Kidney (tissue), 22 donors: ENCODE data around the gene ATG16L2. TPM values are rescaled to one million over a fixed set of nuclear protein-coding genes. Genes with fewer than 3 reads are reported as not detected.

Experiments used
- DNase-seq, 5 donors: peaks; one replicate each; pipeline ENCODE4 v3.0.0-alpha.2; 2013 to 2020
- FAIRE-seq: peaks from 2 replicates; lab custom pipeline; 2012; peaks lifted over from hg19 to GRCh38; lab: Jason Lieb, UNC
- H3K27ac ChIP-seq, 2 donors: one replicate each; pipeline ENCODE4 v1.7.0; 2013; ENCODE audit warnings: low read depth in 2 of 2, low read length in 2 of 2, inconsistent platforms in 1 of 2
- H3K27me3 ChIP-seq: one replicate; pipeline ENCODE4 v1.7.1; 2013; ENCODE audit warnings: low read length, inconsistent platforms; ENCODE audit not compliant: control insufficient read depth, insufficient read depth
- H3K36me3 ChIP-seq, 3 donors: one replicate each; pipeline versions ENCODE4 v1.7.0 to v1.7.1; 2013; ENCODE audit warnings: low read length in 3 of 3, control low read depth in 1 of 3, inconsistent platforms in 1 of 3; ENCODE audit not compliant: insufficient read depth in 3 of 3, control insufficient read depth in 2 of 3
- H3K4me1 ChIP-seq, 3 donors: one replicate each; pipeline versions ENCODE4 v1.7.0 to v1.7.1; 2013; ENCODE audit warnings: low read length in 3 of 3, inconsistent platforms in 1 of 3, low read depth in 1 of 3; ENCODE audit not compliant: control insufficient read depth in 2 of 3, insufficient read depth in 2 of 3
- H3K4me3 ChIP-seq, 3 donors: one replicate each; pipeline versions ENCODE4 v1.7.0 to v1.8.1; 2013; ENCODE audit warnings: low read length in 3 of 3, control low read depth in 1 of 3, inconsistent platforms in 1 of 3
- H3K9ac ChIP-seq, 3 donors: one replicate each; pipeline versions ENCODE4 v1.7.0 to v1.7.1; 2013; ENCODE audit warnings: low read length in 3 of 3, control low read depth in 1 of 3, inconsistent platforms in 1 of 3
- H3K9me3 ChIP-seq, 3 donors: one replicate each; pipeline versions ENCODE4 v1.7.0 to v1.7.1; 2013; ENCODE audit warnings: low read length in 3 of 3, control low read depth in 1 of 3, inconsistent platforms in 1 of 3; ENCODE audit not compliant: control insufficient read depth in 2 of 3, insufficient read depth in 1 of 3
- CTCF ChIP-seq: IDR thresholded peaks from 3 replicates; pipeline ENCODE4 v1.5.1; 2012; ENCODE audit warnings: mild to moderate bottlenecking, moderate library complexity, borderline replicate concordance; ENCODE audit not compliant: insufficient read depth; ENCODE audit errors: extremely low read depth
- intact Hi-C: fragments of 100-400 bp; cut with DNase I; formaldehyde crosslinking; loops from one replicate; pipeline ENCODE4 v1.11.1; 2022
- long read RNA-seq, 10 donors: library from polyadenylated mRNA in 1 of 10; unstranded in 1 of 10; transcript quantifications; one replicate each; pipeline ENCODE4 v2.0.0 and lab custom pipeline, GENCODE V29; 2021 to 2026
- polyA plus RNA-seq: library from polyadenylated mRNA; stranded (reverse); fragments of 350-450 nt; fragmentation: Illumina TruSeq; extraction: RNeasy Lipid Tissue Mini Kit (QIAGEN cat#74804); gene quantifications from one replicate; pipeline ENCODE4 v1.2.3, GENCODE V29; 2014; ENCODE audit warnings: low read depth, low replicate concordance; ENCODE audit not compliant: insufficient read depth
- total RNA-seq: library from RNA; stranded (reverse); fragmentation: NEBNext Ultra II Directional; extraction: Animal tissue kit (Norgen Biotek cat#: 25700); gene quantifications from one replicate; pipeline ENCODE4 v1.2.1, GENCODE V29; 2021
- donor health status: control.
- donor health status: control.
- donor health status: control.
- donor health status: control.
- donor health status: control.
- donor health status: DM: yes; HTN: yes; CAD: no.
- donor health status: Normal renal cell carcinoma (clear cell type).

Gene ATG16L2, protein sequence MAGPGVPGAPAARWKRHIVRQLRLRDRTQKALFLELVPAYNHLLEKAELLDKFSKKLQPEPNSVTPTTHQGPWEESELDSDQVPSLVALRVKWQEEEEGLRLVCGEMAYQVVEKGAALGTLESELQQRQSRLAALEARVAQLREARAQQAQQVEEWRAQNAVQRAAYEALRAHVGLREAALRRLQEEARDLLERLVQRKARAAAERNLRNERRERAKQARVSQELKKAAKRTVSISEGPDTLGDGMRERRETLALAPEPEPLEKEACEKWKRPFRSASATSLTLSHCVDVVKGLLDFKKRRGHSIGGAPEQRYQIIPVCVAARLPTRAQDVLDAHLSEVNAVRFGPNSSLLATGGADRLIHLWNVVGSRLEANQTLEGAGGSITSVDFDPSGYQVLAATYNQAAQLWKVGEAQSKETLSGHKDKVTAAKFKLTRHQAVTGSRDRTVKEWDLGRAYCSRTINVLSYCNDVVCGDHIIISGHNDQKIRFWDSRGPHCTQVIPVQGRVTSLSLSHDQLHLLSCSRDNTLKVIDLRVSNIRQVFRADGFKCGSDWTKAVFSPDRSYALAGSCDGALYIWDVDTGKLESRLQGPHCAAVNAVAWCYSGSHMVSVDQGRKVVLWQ
- total RNA-seq (38.6 TPM), polyA plus RNA-seq (16.1 TPM)
- long read RNA-seq, donor 1, transcript ATG16L2-214 (3 exons, 1,492 nt): major isoform, 5 of 6 reads
- long read RNA-seq, donor 1, partial matches to known transcripts: 0 of 6 reads
- long read RNA-seq, donor 1, other reads (novel, unspliced or antisense): 0 of 6 reads
- long read RNA-seq, donor 2, transcript ATG16L2-214 (3 exons, 1,492 nt): major isoform, 6 of 9 reads
- long read RNA-seq, donor 2, partial matches to known transcripts: 0 of 9 reads
- long read RNA-seq, donor 2, other reads (novel, unspliced or antisense): 0 of 9 reads
- long read RNA-seq, donor 3, partial matches to known transcripts: 0 of 4 reads
- long read RNA-seq, donor 3, other reads (novel, unspliced or antisense): 0 of 4 reads
- long read RNA-seq, donor 4, transcript ATG16L2-214 (3 exons, 1,492 nt): major isoform, 6 of 6 reads
- long read RNA-seq, donor 4, partial matches to known transcripts: 0 of 6 reads
- long read RNA-seq, donor 4, other reads (novel, unspliced or antisense): 0 of 6 reads
- long read RNA-seq, donor 5: 0 reads
- long read RNA-seq, donor 6: 0 reads
- long read RNA-seq, donor 7, transcript ATG16L2-203 (16 exons, 3,841 nt): major isoform, 5 of 56 reads
- long read RNA-seq, donor 7, partial matches to known transcripts: 18 of 56 reads
- long read RNA-seq, donor 7, other reads (novel, unspliced or antisense): 30 of 56 reads
- long read RNA-seq, donor 8, partial matches to known transcripts: 0 of 1 reads
- long read RNA-seq, donor 8, other reads (novel, unspliced or antisense): 0 of 1 reads
- long read RNA-seq, donor 9, partial matches to known transcripts: 0 of 1 reads
- long read RNA-seq, donor 9, other reads (novel, unspliced or antisense): 0 of 1 reads
- long read RNA-seq, donor 10, partial matches to known transcripts: 5 of 10 reads
- long read RNA-seq, donor 10, other reads (novel, unspliced or antisense): 0 of 10 reads

GRCh38 chr11:72814286-72815109, at the start of gene ATG16L2:
ATG16L2 (plus strand) TSS chr11:72814411; CDS start chr11:72814446, 35 bp downstream.
- H3K9ac ChIP-seq: peak within 1 kb of the TSS; percentile 66 to 97 (median 85)
- DNase-seq (peak; percentile 89 to 95 (median 90)), FAIRE-seq (no peak)
- peaks cover 0 to 12% (median 9%) of the 10 kb centered on the region in 3 donors for H3K4me1 ChIP-seq
- no peaks in the 10 kb centered on the region for H3K27me3 ChIP-seq
- no peaks in the 10 kb centered on the region for H3K9me3 ChIP-seq
- TF ChIP-seq CTCF: peak; percentile 26
- peak within 1 kb of the TSS; percentile 94 to 98 for H3K27ac ChIP-seq
- H3K36me3 ChIP-seq: peaks cover 2 to 7% (median 6%) of the 10 kb centered on the region in 3 donors
- peak within 1 kb of the TSS; percentile 65 to 95 (median 88) for H3K4me3 ChIP-seq
- intact Hi-C loops: no loop called here

- Histone ChIP-seq H3K27ac (no peak overlapping the region), H3K27me3 (no peaks in the 10 kb centered on the region), H3K9ac (no peak overlapping the region), H3K4me3 (no peak overlapping the region), H3K36me3 (no peaks in the 10 kb centered on the region), H3K9me3 (no peaks in the 10 kb centered on the region), H3K4me1 (peaks cover 0 to 13% (median 13%) of the 10 kb centered on the region in 3 donors)
- intact Hi-C loops: no loop called here
- DNase-seq (no peak), FAIRE-seq (no peak)
- no peak for TF ChIP-seq CTCF
These were observed 49.7 kb upstream of the ATG16L2 start for GRCh38 chr11:72764503-72764902.
